ENCODE data around the gene MRPL27. TPM values are rescaled to one million over a fixed set of nuclear protein-coding genes. Genes with fewer than 3 reads are reported as not detected.

Gene MRPL27
- total and polyA plus RNA-seq, 2 donors from 2014 or later = 54.0 to 227 TPM

- Histone ChIP-seq H3K9me3 (ENCODE audit: control insufficient read depth in 2 of 3, insufficient read depth in 1 of 3, low read length in 3 of 3) (no peaks in the 10 kb centered on the region), H3K36me3 (ENCODE audit: control insufficient read depth in 2 of 3, insufficient read depth in 3 of 3, low read length in 3 of 3) (no peaks in the 10 kb centered on the region), H3K27ac (ENCODE audit: low read depth in 2 of 2, low read length in 2 of 2) (no peak overlapping the region), H3K4me3 (ENCODE audit: low read length in 3 of 3) (no peak overlapping the region), H3K27me3 (ENCODE audit: control insufficient read depth, insufficient read depth, low read length) (no peaks in the 10 kb centered on the region), H3K9ac (ENCODE audit: low read length in 3 of 3) (no peak overlapping the region), H3K4me1 (ENCODE audit: control insufficient read depth in 2 of 3, insufficient read depth in 2 of 3, low read depth in 1 of 3, low read length in 3 of 3) (peaks cover 0 to 11% (median 9%) of the 10 kb centered on the region in 3 donors)
- FAIRE-seq (no peak), DNase-seq (peak in 2 of 5 donors; percentile 33 to 60)
- intact Hi-C loops (cut with DNase I) = no loop called here
- no peak for TF ChIP-seq CTCF (IDR thresholded peaks at IDR 0.05; ENCODE audit: borderline replicate concordance, extremely low read depth, insufficient read depth)
These were observed 24.3 kb downstream of the MRPL27 start for GRCh38 chr17:50348522-50349242.

GRCh38 chr17:50347894-50348291 is 25.1 kb downstream of the MRPL27 start:
- intact Hi-C loops (cut with DNase I) = no loop called here
- no peak for FAIRE-seq
- Histone ChIP-seq H3K9ac (ENCODE audit: low read length in 3 of 3) (no peak overlapping the region), H3K27me3 (ENCODE audit: control insufficient read depth, insufficient read depth, low read length) (no peaks in the 10 kb centered on the region), H3K36me3 (ENCODE audit: control insufficient read depth in 2 of 3, insufficient read depth in 3 of 3, low read length in 3 of 3) (no peaks in the 10 kb centered on the region), H3K4me1 (ENCODE audit: control insufficient read depth in 2 of 3, insufficient read depth in 2 of 3, low read depth in 1 of 3, low read length in 3 of 3) (peaks cover 0 to 11% (median 9%) of the 10 kb centered on the region in 3 donors), H3K4me3 (ENCODE audit: low read length in 3 of 3) (peak overlapping the region in 1 of 3 donors; percentile 69), H3K27ac (ENCODE audit: low read depth in 2 of 2, low read length in 2 of 2) (no peak overlapping the region), H3K9me3 (ENCODE audit: control insufficient read depth in 2 of 3, insufficient read depth in 1 of 3, low read length in 3 of 3) (no peaks in the 10 kb centered on the region)
- no peak for DNase-seq
- no peak for TF ChIP-seq CTCF (IDR thresholded peaks at IDR 0.05; ENCODE audit: borderline replicate concordance, extremely low read depth, insufficient read depth)

- H3K9ac ChIP-seq (ENCODE audit: low read length in 3 of 3) = peak overlapping the region in 2 of 3 donors; percentile 26 to 85
- H3K27me3 ChIP-seq (ENCODE audit: control insufficient read depth, insufficient read depth, low read length) = no peaks in the 10 kb centered on the region
- no peaks in the 10 kb centered on the region for H3K9me3 ChIP-seq (ENCODE audit: control insufficient read depth in 2 of 3, insufficient read depth in 1 of 3, low read length in 3 of 3)
- peaks cover 0 to 11% (median 9%) of the 10 kb centered on the region in 3 donors for H3K4me1 ChIP-seq (ENCODE audit: control insufficient read depth in 2 of 3, insufficient read depth in 2 of 3, low read depth in 1 of 3, low read length in 3 of 3)
- no peaks in the 10 kb centered on the region for H3K36me3 ChIP-seq (ENCODE audit: control insufficient read depth in 2 of 3, insufficient read depth in 3 of 3, low read length in 3 of 3)
- no peak for TF ChIP-seq CTCF (IDR thresholded peaks at IDR 0.05; ENCODE audit: borderline replicate concordance, extremely low read depth, insufficient read depth)
- intact Hi-C loops (cut with DNase I) = no loop called here
- FAIRE-seq (no peak), DNase-seq (peak; percentile 21 to 78 (median 55))
- peak overlapping the region; percentile 59 to 75 (median 69) for H3K4me3 ChIP-seq (ENCODE audit: low read length in 3 of 3)
- H3K27ac ChIP-seq (ENCODE audit: low read depth in 2 of 2, low read length in 2 of 2) = no peak overlapping the region
These were observed 25.7 kb downstream of the MRPL27 start for GRCh38 chr17:50347117-50347893.

Measured in kidney (tissue), 14 donors.